Inflammatory macrophage treated with lipopolysaccharide for 1 hour (primary cell): ENCODE results near the gene EPB41L5.
"Not testable (repeated sequence)": the region's sequence is repeated elsewhere in the genome, so short reads cannot be mapped to it uniquely, and the experiment has no call there.

Source experiments
- DNase-seq, 2 donors: peaks; one replicate each; pipeline ENCODE4 v3.0.0-alpha.2; 2020 to 2022

The EPB41L5 gene

DNA sequence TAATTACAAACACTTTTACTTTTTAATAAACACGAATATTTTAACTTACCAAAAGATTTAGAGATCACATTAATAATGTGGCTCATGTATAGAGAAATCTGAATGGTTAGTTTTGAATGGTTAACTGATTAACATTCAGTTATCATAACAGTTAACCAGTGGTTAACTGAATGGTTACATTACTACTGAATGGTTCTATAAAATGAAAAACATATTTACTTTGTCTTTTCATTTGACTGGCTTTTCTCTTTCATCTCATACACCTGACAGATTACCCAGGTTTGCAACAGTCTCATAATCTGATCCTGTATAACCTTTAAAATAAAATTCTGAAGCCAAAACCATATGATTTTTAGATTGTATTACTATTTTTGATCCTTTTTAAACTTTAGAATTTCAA, 91.9 kb downstream of the EPB41L5 start:
- no peak for DNase-seq

DNA sequence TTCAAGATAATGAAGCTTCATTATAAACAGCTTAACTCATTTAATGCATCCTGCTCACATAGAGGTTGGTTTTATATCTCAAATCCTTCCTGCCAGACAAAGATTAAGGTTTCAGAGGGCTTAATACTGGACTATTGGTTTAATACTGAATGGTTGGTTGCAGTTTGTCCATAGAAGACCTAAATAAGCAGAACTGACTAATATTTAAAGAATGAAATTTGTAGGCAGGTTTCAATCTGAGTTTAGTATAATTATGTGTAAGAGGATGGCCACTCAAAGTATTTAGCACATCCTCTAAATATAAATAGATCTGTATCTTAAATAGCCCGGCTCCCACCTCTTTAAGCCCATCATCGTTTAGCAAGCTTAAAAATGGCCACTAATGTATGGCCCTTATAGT, 92.5 kb downstream of the EPB41L5 start:
- DNase-seq, result no peak

DNA sequence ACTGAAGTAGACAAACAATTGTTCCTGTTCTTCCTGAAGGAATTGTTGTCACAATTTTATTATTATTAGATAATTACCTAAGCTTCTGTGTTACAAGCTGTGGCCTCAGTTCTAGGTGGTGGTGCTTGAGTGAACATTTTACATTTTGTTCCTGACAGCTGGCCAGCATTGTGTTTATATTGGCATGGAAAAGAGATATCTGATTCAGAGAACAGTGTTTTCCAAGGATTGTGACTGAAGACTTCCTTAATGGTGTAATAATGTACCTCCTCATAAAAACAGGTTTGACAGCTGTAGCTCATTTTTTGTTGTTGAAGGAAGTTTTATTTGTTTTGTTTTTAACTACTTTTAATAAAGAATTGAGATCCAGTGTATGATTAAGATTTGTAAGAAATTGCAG, 95.2 kb downstream of the EPB41L5 start:
- DNase-seq, result no peak

- no peak for DNase-seq
Measured at GRCh38 chr2:120108749-120109148, 95.9 kb downstream of the EPB41L5 start.

DNA sequence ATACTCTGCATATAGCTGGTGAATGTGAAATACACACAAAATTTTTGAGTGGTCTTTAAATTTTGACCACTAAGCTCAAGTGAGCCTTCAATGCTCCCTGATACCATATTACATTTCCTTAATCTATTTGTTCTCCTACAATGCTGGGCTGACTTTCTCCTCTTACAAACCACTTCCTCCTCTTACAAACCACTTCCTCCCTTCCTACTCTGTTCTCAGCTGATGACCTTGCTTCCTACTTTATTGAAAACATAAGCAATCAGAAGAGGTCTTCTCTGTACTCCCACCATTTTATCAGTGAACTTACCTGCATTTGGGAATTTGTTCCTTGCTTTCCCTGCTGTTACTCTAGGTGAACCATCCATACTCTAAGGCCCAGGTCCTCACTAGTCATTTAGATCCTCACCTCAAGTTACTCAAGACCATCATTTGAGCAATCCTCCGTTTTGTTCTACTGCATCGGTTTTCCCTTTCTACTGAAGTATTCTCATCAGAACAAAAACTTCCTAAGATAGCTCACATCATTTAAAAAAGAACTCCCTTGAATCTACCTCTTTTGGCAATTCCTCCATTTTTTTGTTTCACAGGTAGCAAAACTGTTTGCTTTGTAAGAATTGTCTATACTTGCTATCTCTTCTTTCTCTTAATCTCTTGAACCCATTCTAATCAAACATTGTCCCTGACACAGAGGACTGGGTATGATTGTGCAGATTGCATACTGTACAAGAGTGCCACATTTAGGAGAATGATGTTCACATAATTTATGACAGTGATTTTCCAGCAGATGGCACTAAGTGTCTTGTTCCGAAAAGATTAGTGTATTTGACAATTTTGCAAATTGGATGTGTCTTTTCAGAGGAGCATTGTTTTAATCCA, 96.5 kb downstream of the EPB41L5 start:
- peak; percentile 67 to 82 for DNase-seq

DNA sequence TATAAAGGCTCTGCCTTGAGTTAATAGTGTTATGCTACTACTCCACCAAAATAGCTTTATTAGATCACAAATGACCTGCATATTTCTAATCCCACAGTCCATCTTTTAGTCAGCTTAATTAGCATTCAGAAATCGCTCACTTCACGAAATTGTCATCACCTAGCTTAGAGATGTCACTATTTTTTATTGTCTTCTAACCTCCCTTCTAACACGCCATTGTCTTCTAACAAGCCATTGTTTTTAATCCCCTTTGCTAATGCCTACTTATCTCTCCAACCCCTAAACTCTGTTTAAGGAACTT, 97.1 kb downstream of the EPB41L5 start:
- no peak for DNase-seq

DNA sequence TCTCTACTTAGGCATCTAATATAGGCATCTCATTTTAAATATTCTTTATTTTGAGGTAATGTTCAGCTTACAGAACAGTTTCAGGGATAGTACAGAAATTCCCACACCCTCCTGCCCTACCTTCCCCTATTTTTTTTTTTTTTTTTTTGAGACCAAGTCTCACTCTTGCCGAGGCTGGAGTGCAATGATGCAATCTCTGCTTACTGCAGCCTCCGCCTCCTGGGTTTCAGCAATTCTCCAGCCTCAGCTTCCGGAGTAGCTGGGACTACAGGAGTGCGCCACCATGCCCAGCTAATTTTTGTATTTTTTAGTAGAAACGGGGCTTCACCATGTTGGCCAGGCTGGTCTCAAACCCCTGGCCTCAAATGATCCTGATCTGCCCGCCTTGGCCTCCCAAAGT, 97.6 kb downstream of the EPB41L5 start:
- peak; percentile 66 to 76 for DNase-seq

GRCh38 chr2:120111193-120111592, 98.3 kb downstream of the EPB41L5 start:
- DNase-seq, result no peak

DNA sequence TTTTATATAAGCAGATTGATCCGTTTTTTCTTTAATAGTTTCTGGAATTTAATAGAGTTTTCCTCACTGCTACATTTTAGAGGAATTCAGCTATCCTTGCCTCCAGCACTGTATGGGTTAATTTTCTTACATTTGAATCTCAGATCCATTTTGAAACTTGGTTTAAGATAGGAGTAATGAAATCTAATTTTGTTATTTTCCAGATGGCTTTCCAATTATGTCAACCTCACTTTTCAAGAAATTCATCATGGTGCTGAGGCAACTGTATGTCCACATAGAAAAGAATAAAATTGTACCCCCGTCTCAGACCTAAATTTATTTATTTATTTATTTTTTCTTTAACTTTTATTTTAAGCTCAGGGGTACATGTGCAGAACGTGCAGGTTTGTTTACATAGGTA, 105.1 kb downstream of the EPB41L5 start:
- no peak for DNase-seq

DNA sequence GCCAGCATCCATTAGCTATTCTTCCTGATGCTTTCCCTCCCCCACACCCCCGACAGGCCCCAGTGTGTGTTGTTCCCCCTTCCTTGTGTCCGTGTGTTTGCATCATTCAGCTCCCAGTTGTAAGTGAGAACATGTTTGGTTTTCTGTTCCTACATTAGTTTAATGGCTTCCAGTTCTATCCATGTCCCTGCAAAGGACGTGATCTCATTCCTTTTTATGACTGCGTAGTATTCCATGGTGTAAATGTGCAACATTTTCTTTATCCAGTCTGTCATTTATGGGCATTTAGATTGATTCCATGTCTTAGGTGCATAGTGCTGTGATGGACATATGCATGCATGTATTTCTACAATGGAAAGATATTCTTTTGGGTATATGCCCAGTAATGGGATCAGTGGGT, 105.6 kb downstream of the EPB41L5 start:
- no peak for DNase-seq

GRCh38 chr2:120121337-120121736, 108.5 kb downstream of the EPB41L5 start:
- DNase-seq, result not testable (repeated sequence)

DNA sequence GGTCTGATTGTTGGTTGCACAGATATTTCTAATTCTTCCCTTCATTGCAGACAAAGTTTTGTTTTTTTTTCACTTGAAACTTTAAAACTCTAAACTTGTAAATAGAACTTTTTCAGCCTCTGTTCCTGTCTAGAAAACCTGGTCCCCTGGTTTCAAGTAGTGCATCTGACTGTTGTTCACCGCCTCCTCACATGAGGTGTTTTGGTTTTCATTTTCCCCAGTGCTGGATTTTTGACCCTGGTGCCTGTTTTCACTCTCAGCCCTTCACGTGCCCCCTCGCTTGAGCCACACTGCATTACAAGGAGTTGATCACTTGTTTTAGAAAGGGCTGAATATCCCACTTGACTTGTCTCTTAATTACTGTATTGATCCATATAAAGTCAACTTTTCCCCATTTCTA, 110.2 kb downstream of the EPB41L5 start:
- DNase-seq, result no peak

- DNase-seq, result no peak
Measured at GRCh38 chr2:120125195-120125594, 112.3 kb downstream of the EPB41L5 start.

GRCh38 chr2:120128216-120128615, 115.3 kb downstream of the EPB41L5 start:
- no peak for DNase-seq

GRCh38 chr2:120132190-120132589, 119.3 kb downstream of the EPB41L5 start:
- no peak for DNase-seq

DNA sequence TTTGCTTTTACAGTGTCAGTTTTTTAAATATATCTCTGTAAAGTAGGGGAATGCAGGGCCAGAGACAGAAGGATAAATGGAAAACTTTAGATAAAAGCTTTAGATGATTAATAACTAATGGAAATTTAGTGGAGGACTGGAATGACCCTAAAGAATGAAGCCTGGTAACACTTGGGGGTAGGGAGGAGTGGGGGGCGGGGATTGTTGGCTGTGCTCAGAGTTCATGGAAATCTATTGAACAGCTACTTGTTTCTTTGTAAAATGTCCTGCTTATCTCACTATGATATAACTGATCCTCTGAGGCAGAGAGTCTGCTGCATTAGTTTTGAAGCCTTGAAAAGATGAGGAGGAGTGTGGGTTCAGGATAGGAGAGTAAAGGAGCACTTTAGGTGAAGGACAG, 119.8 kb downstream of the EPB41L5 start:
- DNase-seq, result no peak

GRCh38 chr2:120133572-120134244, 120.8 kb downstream of the EPB41L5 start:
- DNase-seq, result no peak

- no peak for DNase-seq
Measured at GRCh38 chr2:120134263-120134662, 121.4 kb downstream of the EPB41L5 start.

- DNase-seq, result not testable (repeated sequence)
Measured at GRCh38 chr2:120135013-120135412, 122.1 kb downstream of the EPB41L5 start.

DNA sequence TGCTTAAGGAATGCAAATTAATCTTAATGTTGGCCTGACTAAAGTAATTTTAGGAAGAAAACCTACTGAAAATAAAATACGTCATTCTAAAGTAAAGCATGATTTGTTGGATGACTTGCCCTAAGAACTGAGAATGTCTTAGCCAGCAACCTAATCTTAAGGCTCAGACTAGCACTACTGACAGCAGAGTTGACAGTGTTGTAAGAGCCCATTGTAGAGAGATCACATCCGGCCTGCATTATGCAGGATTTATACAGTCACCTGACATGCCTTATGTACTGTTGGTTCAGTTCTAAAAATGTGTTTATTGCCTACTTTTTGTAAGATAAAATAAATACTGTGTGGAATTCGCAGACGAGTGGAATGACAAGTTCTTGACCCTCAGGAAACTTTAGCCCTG, 128.0 kb downstream of the EPB41L5 start:
- DNase-seq, result no peak

DNA sequence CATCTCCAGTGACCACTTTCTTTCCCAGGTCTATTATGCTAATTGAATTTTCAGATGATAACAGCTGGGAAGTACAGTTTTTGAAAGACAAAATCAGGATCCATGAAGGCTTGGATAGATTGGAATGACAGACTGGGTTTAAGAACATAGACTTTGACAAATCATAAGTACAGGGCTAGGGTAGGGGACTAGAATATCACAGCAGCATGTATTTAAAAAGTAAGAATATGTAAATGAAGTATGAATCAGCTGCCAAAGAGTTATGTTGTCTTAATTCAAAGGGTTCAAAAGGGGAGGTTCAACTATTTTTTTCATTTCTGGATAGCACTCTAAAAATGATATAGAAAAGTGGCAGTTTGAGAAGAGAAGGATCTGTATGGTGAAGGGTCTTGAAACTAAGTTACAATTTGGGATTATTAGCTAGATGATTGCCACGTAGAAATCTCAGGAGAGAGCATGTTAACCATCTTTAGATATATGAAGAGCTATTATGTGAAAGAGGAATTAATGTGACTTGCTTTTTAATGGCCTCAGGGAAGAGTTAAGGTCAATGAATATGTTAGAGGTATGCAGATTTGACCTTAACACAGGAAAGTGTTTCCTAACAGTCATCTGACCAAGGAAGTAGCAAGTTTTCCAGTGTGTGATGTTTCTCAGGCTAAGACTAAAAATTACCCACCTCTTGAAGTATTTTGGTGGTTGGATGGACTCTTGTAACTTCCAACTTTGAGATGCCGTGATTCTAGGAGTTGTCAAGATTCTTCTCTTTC, 128.6 kb downstream of the EPB41L5 start:
- no peak for DNase-seq

GRCh38 chr2:120142528-120143219, 129.8 kb downstream of the EPB41L5 start:
- DNase-seq, result peak in 1 of 2 donors; percentile 4

GRCh38 chr2:120148229-120148628, 135.4 kb downstream of the EPB41L5 start:
- DNase-seq, result no peak
